Pancreas (tissue), 10 donors: ENCODE measurements around the gene FHL1. TPM values are rescaled to one million over a fixed set of nuclear protein-coding genes. Genes with fewer than 3 reads are reported as not detected.

ENCODE experiments used
- ATAC-seq, 4 donors: fragments of 200-7000 bp; cut with Tn5 transposase; one replicate each; pipeline versions ENCODE4 v1.8.0 to v1.9.1; 2020; ENCODE audit warnings: mild to moderate bottlenecking in 4 of 4, moderate library complexity in 4 of 4
- DNase-seq, 6 donors: peaks; one replicate each; pipeline ENCODE4 v3.0.0-alpha.2; 2020
- FAIRE-seq: peaks from 2 replicates; lab custom pipeline; 2012; peaks lifted over from hg19 to GRCh38; lab: Jason Lieb, UNC
- H3K27ac ChIP-seq, 4 donors: fragments of 200-600 bp; sonication (generic); 1 replicate in 3 of 4; 2 replicates in 1 of 4; pipeline versions ENCODE4 v1.5.0 to v1.8.0; 2020
- H3K27me3 ChIP-seq, 4 donors: fragments of 200-600 bp; one replicate each; pipeline ENCODE4 v1.8.0; 2021
- H3K36me3 ChIP-seq, 3 donors: fragments of 200-600 bp; sonication (generic) in 1 of 3; one replicate each; pipeline versions ENCODE4 v1.5.0 to v1.8.0; 2020 to 2021
- H3K4me1 ChIP-seq, 3 donors: fragments of 200-600 bp; one replicate each; pipeline ENCODE4 v1.8.0; 2021
- H3K4me3 ChIP-seq, 4 donors: fragments of 200-600 bp; sonication (generic) in 2 of 4; one replicate each; pipeline versions ENCODE4 v1.5.0 to v1.8.0; 2020 to 2021
- H3K9me3 ChIP-seq, 4 donors: fragments of 200-600 bp; one replicate each; pipeline ENCODE4 v1.8.0; 2021
- CTCF ChIP-seq, 4 donors: fragments of 200-600 bp; sonication (generic) in 3 of 4; IDR thresholded peaks; one replicate each; pipeline versions ENCODE4 v1.5.0 to v1.8.0; 2021; ENCODE audit warnings: antibody characterized with exemption in 4 of 4
- WGBS, 2 donors: extraction: QIAGEN DNeasy Blood & Tissue Kit; methylation state at CpG; one replicate each; pipeline ENCODE4 v1.1.7; 2013; 5-methylcytosine and 5-hydroxymethylcytosine counted together
- intact Hi-C, 3 donors: fragments of 100-400 bp; cut with DNase I; formaldehyde crosslinking; loops; one replicate each; pipeline versions ENCODE4 v1.11.1 to v1.14.2; 2022
- polyA plus RNA-seq, 2 donors: library from polyadenylated mRNA; stranded (reverse); fragments of 200-250 nt; gene quantifications; one replicate each; pipeline ENCODE4 v1.2.3, GENCODE V29; 2013
- total RNA-seq, 6 donors: library from RNA; stranded (reverse); fragmentation: NEBNext Ultra II Directional in 4 of 6; extraction: Animal tissue kit (Norgen Biotek cat#: 25700) in 4 of 6; gene quantifications; one replicate each; pipeline versions ENCODE4 v1.2.1 to v1.2.4, GENCODE V29; 2021 to 2023
- donor health status: healthy with polysubstance abuse.
- donor health status: DM: no; HTN: no; CAD: no; lungs with moderate emphysema.
- donor health status: DM: no; HTN: no; CAD: no.
- donor health status: control.
- donor health status: control.
- donor health status: Bipolar disorder and iron deficiency.
- donor health status: DM: yes; HTN: yes; CAD: no.
- donor health status: DM: no; HTN: no; CAD: no.
- donor health status: DM: no; HTN: no; CAD: no.
- donor health status: DM: yes; HTN: yes; CAD: no.

FHL1 gene
- total and polyA plus RNA-seq, 8 donors = 6.2 to 31.6 (median 12.7) TPM

GRCh38 chrX:136171420-136171819, 24.1 kb downstream of the FHL1 start:
- no peak for FAIRE-seq
- 33% methylated on average over 1 of the region's 1 CpG for WGBS, 2 donors

GRCh38 chrX:136176399-136176825, 29.1 kb downstream of the FHL1 start:
- Histone ChIP-seq H3K4me1 (no peaks in the 10 kb centered on the region), H3K27me3 (peaks cover 0 to 9% (median 0%) of the 10 kb centered on the region in 4 donors), H3K27ac (no peak overlapping the region), H3K9me3 (no peaks in the 10 kb centered on the region), H3K4me3 (no peak overlapping the region), H3K36me3 (no peaks in the 10 kb centered on the region)
- no peak for DNase-seq
- 47 to 61% methylated on average over 2 of the region's 2 CpGs for WGBS, 2 donors
- peak; percentile 98 for FAIRE-seq
- ATAC-seq = peak in 3 of 4 donors; percentile 27 to 69 (median 63)
- intact Hi-C loops = no loop called here
- no peak for TF ChIP-seq CTCF (IDR thresholded peaks at IDR 0.05)

More at GRCh38 chrX:136171420-136171819, 24.1 kb downstream of the FHL1 start:
- no peak for DNase-seq
- H3K27me3 ChIP-seq = peaks cover 0 to 9% (median 2%) of the 10 kb centered on the region in 4 donors
- no peak overlapping the region for H3K27ac ChIP-seq
- no peak for TF ChIP-seq CTCF (IDR thresholded peaks at IDR 0.05)
- ATAC-seq = no peak
- no peaks in the 10 kb centered on the region for H3K9me3 ChIP-seq
- no peak overlapping the region for H3K4me3 ChIP-seq
- intact Hi-C loops = no loop called here
- H3K36me3 ChIP-seq = no peaks in the 10 kb centered on the region
- no peaks in the 10 kb centered on the region for H3K4me1 ChIP-seq

- Histone ChIP-seq H3K4me3 (no peak overlapping the region), H3K9me3 (no peaks in the 10 kb centered on the region), H3K36me3 (no peaks in the 10 kb centered on the region), H3K27me3 (peaks cover 0 to 10% (median 5%) of the 10 kb centered on the region in 4 donors), H3K27ac (no peak overlapping the region), H3K4me1 (no peaks in the 10 kb centered on the region)
- FAIRE-seq = no peak
- DNase-seq = no peak
- TF ChIP-seq CTCF (IDR thresholded peaks at IDR 0.05) = no peak
- ATAC-seq = no peak
- intact Hi-C loops = no loop called here
- WGBS, 2 donors = 65 to 70% methylated on average over 4 of the region's 4 CpGs
These were observed 31.8 kb downstream of the FHL1 start for GRCh38 chrX:136179133-136179532.

GRCh38 chrX:136182414-136182813, 35.1 kb downstream of the FHL1 start:
- intact Hi-C loops = no loop called here
- ATAC-seq = no peak
- Histone ChIP-seq H3K4me3 (no peak overlapping the region), H3K36me3 (no peaks in the 10 kb centered on the region), H3K27me3 (peaks cover 0 to 25% (median 7%) of the 10 kb centered on the region in 4 donors), H3K4me1 (no peaks in the 10 kb centered on the region), H3K9me3 (no peaks in the 10 kb centered on the region), H3K27ac (no peak overlapping the region)
- TF ChIP-seq CTCF (IDR thresholded peaks at IDR 0.05) = no peak
- no peak for DNase-seq
- no peak for FAIRE-seq
- 52 to 60% methylated on average over 3 of the region's 3 CpGs for WGBS, 2 donors

- no peaks in the 10 kb centered on the region for H3K36me3 ChIP-seq
- WGBS, 2 donors = 60 to 70% methylated on average over 4 of the region's 4 CpGs
- no peaks in the 10 kb centered on the region for H3K9me3 ChIP-seq
- ATAC-seq (no peak), DNase-seq (no peak), FAIRE-seq (no peak)
- no peaks in the 10 kb centered on the region for H3K4me1 ChIP-seq
- no peak overlapping the region for H3K4me3 ChIP-seq
- no peak overlapping the region for H3K27ac ChIP-seq
- no peak for TF ChIP-seq CTCF (IDR thresholded peaks at IDR 0.05)
- H3K27me3 ChIP-seq = peaks cover 0 to 25% (median 7%) of the 10 kb centered on the region in 4 donors
- intact Hi-C loops = no loop called here
These were observed 35.8 kb downstream of the FHL1 start for GRCh38 chrX:136183172-136183571.
